ENCODE measurements around the gene ANAPC4.

ANAPC4 gene

GRCh38 chr4:25439918-25440477 lies 62.9 kb downstream of the ANAPC4 start:
- no peaks in the 10 kb centered on the region for H3K4me1 ChIP-seq (ENCODE audit: control insufficient read depth, low read length)
- H4K20me1 ChIP-seq (ENCODE audit: control insufficient read depth, insufficient read depth, low read depth, low read length), result no peaks in the 10 kb centered on the region
- H3K27me3 ChIP-seq (ENCODE audit: control insufficient read depth, low read length), result no peaks in the 10 kb centered on the region
- no peak overlapping the region for H3K4me2 ChIP-seq (ENCODE audit: low read length)
- H3F3A ChIP-seq (ENCODE audit: control insufficient read depth, insufficient read depth), result no peaks in the 10 kb centered on the region
- H3K36me3 ChIP-seq (ENCODE audit: control insufficient read depth, low read length), result no peaks in the 10 kb centered on the region
- H3K27ac ChIP-seq (ENCODE audit: low read depth, low read length), result no peak overlapping the region
- TF ChIP-seq CTCF (IDR thresholded peaks at IDR 0.05; ENCODE audit: low read depth, low read length, poor library complexity, severe bottlenecking) (peak; percentile 94), EZH2phosphoT487 (IDR thresholded peaks at IDR 0.05; ENCODE audit: borderline replicate concordance, low read length) (no peak)
- no peaks in the 10 kb centered on the region for H3K9me2 ChIP-seq (replicated peaks; ENCODE audit: control insufficient read depth, low read length)
- no peaks in the 10 kb centered on the region for H3K79me2 ChIP-seq (ENCODE audit: control insufficient read depth, low read length)
- H3K9me3 ChIP-seq (ENCODE audit: control insufficient read depth, insufficient read depth, low read length), result no peaks in the 10 kb centered on the region
- no peak overlapping the region for H3K4me3 ChIP-seq (ENCODE audit: low read length)

- H3F3A ChIP-seq (ENCODE audit: control insufficient read depth, insufficient read depth), result no peaks in the 10 kb centered on the region
- H3K36me3 ChIP-seq (ENCODE audit: control insufficient read depth, low read length), result no peaks in the 10 kb centered on the region
- no peaks in the 10 kb centered on the region for H3K79me2 ChIP-seq (ENCODE audit: control insufficient read depth, low read length)
- TF ChIP-seq EZH2phosphoT487 (IDR thresholded peaks at IDR 0.05; ENCODE audit: borderline replicate concordance, low read length) (no peak), CTCF (IDR thresholded peaks at IDR 0.05; ENCODE audit: low read depth, low read length, poor library complexity, severe bottlenecking) (no peak)
- H3K27me3 ChIP-seq (ENCODE audit: control insufficient read depth, low read length), result no peaks in the 10 kb centered on the region
- no peaks in the 10 kb centered on the region for H3K9me3 ChIP-seq (ENCODE audit: control insufficient read depth, insufficient read depth, low read length)
- H3K4me2 ChIP-seq (ENCODE audit: low read length), result no peak overlapping the region
- H3K4me1 ChIP-seq (ENCODE audit: control insufficient read depth, low read length), result no peaks in the 10 kb centered on the region
- no peak overlapping the region for H3K27ac ChIP-seq (ENCODE audit: low read depth, low read length)
- H4K20me1 ChIP-seq (ENCODE audit: control insufficient read depth, insufficient read depth, low read depth, low read length), result no peaks in the 10 kb centered on the region
- H3K4me3 ChIP-seq (ENCODE audit: low read length), result no peak overlapping the region
- no peaks in the 10 kb centered on the region for H3K9me2 ChIP-seq (replicated peaks; ENCODE audit: control insufficient read depth, low read length)
These were observed 63.5 kb downstream of the ANAPC4 start for GRCh38 chr4:25440478-25441030.

GRCh38 chr4:25441519-25442117 lies 64.6 kb downstream of the ANAPC4 start:
- Histone ChIP-seq H3K9me2 (replicated peaks; ENCODE audit: control insufficient read depth, low read length) (no peaks in the 10 kb centered on the region), H3K4me1 (ENCODE audit: control insufficient read depth, low read length) (no peaks in the 10 kb centered on the region), H3K9me3 (ENCODE audit: control insufficient read depth, insufficient read depth, low read length) (no peaks in the 10 kb centered on the region), H3K4me3 (ENCODE audit: low read length) (no peak overlapping the region), H3K27ac (ENCODE audit: low read depth, low read length) (no peak overlapping the region), H3K4me2 (ENCODE audit: low read length) (no peak overlapping the region), H3K27me3 (ENCODE audit: control insufficient read depth, low read length) (0 out of 2 replicates have a peak, but pooled peaks cover 2% of the 10 kb centered on the region), H3K36me3 (ENCODE audit: control insufficient read depth, low read length) (no peaks in the 10 kb centered on the region), H3K79me2 (ENCODE audit: control insufficient read depth, low read length) (no peaks in the 10 kb centered on the region), H4K20me1 (ENCODE audit: control insufficient read depth, insufficient read depth, low read depth, low read length) (no peaks in the 10 kb centered on the region), H3F3A (ENCODE audit: control insufficient read depth, insufficient read depth) (no peaks in the 10 kb centered on the region)
- no peak for TF ChIP-seq EZH2phosphoT487 (IDR thresholded peaks at IDR 0.05; ENCODE audit: borderline replicate concordance, low read length)
- TF ChIP-seq CTCF (IDR thresholded peaks at IDR 0.05; ENCODE audit: low read depth, low read length, poor library complexity, severe bottlenecking), result peak; percentile 82

Measured in DOHH2 (cell line).